ENCODE measurements around the gene OR13J1.

DNA sequence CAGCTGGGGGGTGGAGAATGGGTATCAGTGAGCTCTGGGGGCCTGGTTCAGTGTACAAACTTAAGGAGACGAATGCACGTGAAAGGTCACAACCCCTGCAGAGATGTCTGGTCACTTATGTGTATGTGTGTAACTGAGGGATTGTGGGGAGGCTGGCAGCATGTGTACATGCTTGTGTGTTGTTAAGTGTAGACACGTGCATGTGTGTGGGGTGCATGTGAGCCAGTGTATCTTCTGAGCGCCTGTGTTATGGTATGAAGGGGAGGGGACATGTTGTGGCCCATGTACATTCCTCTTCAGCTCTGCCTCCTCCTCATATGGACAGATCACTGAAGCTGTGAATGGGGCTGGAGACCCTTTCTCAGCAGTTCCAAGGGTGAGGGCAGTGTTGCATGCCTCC, 39.2 kb downstream of the OR13J1 start:
- TF ChIP-seq, protein P1, sequence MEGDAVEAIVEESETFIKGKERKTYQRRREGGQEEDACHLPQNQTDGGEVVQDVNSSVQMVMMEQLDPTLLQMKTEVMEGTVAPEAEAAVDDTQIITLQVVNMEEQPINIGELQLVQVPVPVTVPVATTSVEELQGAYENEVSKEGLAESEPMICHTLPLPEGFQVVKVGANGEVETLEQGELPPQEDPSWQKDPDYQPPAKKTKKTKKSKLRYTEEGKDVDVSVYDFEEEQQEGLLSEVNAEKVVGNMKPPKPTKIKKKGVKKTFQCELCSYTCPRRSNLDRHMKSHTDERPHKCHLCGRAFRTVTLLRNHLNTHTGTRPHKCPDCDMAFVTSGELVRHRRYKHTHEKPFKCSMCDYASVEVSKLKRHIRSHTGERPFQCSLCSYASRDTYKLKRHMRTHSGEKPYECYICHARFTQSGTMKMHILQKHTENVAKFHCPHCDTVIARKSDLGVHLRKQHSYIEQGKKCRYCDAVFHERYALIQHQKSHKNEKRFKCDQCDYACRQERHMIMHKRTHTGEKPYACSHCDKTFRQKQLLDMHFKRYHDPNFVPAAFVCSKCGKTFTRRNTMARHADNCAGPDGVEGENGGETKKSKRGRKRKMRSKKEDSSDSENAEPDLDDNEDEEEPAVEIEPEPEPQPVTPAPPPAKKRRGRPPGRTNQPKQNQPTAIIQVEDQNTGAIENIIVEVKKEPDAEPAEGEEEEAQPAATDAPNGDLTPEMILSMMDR (IDR thresholded peaks at IDR 0.05): no peak
- no peak for TF ChIP-seq POLR2A (IDR thresholded peaks at IDR 0.05)

Data from body of pancreas (tissue), 4 donors.